Measurements from ENCODE around the gene ZBTB48.

GRCh38 chr1:6570100-6570499, 9.7 kb upstream of the ZBTB48 start:
- no peak for TF ChIP-seq CTCF (IDR thresholded peaks at IDR 0.05; ENCODE audit: insufficient read depth, low read length, poor library complexity, severe bottlenecking)
- TF ChIP-seq EZH2phosphoT487 (conservative IDR thresholded peaks at IDR 0.05; ENCODE audit: low read length) = no peak

Measured in SU-DHL-6 (cell line).